ENCODE data around the gene MFAP5.
"Not testable (repeated sequence)": the region's sequence is repeated elsewhere in the genome, so short reads cannot be mapped to it uniquely, and the experiment has no call there.

MFAP5 gene

DNA sequence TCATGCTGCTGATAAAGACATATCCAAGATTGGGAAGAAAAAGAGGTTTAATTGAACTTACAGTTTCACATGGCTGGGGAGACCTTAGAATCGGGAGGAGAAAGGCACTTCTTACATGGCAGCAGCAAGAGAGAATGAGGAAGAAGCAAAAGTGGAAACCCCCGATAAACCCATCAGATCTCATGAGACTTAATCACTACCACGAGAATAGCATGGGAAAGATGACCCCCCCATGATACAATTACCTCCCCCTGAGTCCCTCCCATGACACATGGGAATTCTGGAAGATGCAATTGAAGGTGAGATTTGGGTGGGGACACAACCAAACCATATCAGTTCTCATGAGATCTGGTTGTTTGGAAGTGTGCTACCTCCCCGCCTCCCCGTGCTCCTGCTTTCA, 9.8 kb upstream of the MFAP5 start:
- no peak for DNase-seq

- DNase-seq = peak; percentile 3 to 17
These were observed 5.8 kb upstream of the MFAP5 start for GRCh38 chr12:8668441-8668840.

- no peak for DNase-seq
These were observed 4.6 kb upstream of the MFAP5 start for GRCh38 chr12:8667270-8667669.

DNA sequence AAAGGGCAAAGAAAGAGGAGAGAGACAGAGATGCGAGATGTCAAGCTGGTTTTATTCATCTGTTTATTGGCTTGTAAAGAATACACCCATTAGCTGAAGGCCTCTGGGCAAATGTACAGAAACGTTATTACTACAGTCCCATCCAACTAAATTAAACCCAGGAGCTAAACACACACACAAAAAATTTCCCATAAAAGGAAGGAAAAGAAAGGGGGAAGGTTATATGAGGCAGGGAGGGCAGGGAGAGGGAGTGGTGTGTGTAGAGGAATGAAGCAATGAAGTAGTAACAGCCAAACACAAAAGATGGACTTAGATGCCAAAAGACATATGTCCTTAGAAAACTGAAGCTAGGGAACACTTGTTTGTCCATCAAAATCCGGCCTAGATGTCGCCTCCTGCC, 3.1 kb upstream of the MFAP5 start:
- no peak for DNase-seq

DNA sequence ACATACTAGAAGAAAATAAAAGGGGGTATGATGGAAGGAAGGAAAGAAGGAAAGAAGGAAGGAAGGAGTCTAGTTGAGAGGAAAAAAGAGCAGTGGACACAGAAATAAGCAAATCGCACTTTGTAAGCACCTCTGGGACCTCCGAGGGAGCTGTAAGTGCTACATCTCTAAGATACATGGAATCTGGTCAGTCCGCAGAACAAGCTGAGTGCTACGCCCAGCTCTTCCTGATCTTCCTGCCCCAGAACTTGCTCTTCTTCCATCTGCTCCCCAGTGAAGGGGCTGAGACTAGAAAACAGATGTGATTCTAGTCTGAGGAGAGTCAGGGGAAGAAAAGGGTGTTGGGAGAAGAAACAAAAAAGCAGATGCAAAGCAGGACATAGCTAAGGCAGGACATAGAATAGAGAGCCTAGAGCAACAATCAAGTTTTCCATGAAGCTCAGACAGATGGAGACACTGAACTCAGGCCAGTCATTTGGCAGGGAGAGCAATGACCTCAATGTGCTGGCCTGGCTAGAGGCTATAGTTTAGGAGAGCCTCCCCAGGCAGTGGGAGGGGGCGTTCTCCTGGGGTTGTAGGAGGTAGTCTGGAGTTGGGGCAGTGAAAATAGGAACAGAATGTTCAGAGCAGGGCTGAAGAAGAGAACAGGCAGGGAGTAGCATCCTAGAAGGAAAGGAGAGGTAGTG, 1.7 kb upstream of the MFAP5 start:
- peak in 1 of 2 donors; percentile 3 for DNase-seq

- no peak for DNase-seq
These were observed 875 bp downstream of the MFAP5 start for GRCh38 chr12:8661751-8662150.

DNA sequence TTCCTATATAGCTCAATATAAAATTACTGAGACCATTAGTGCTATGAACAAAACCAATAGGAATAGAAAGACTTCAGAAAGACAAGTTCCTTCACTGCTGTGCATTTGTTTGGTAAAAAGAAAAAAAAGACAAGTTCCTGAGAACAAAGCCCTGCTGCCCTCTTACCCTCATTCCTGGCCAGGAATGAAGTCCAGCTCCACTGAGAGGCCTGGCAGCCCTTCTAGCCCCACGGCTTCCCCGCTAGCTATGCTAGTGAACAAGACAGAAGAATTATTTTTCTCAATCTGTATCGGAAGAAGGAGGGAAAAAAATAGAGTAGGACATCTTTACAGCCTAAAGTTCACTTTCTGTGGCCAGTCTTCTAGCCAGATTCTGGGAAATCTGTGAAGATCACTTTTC, 1.6 kb downstream of the MFAP5 start:
- DNase-seq = peak; percentile 1 to 16

GRCh38 chr12:8658346-8658745, 4.3 kb downstream of the MFAP5 start:
- DNase-seq = no peak

GRCh38 chr12:8655421-8655820, 7.2 kb downstream of the MFAP5 start:
- no peak for DNase-seq

GRCh38 chr12:8648576-8649205, 13.9 kb downstream of the MFAP5 start:
- DNase-seq = no peak

DNA sequence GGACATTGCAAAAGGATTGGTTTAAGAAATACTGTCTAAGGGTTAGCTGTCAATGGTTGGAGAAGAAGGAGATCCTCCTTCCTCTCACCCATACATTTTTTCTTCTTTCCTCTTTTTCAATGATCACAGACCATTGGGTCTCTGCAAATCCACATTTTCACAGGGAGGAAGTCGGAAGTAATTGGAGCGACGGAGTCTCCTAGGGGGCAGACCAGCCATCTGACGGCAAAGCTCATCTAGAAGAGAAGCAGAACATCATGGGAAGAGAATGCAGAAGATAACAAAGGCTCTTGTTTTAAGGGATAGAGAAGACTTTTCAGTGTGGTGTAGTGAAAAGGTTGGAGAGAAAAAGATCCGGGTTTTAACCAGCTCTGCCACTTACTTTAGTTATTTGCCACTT, 14.7 kb downstream of the MFAP5 start:
- DNase-seq = no peak

DNA sequence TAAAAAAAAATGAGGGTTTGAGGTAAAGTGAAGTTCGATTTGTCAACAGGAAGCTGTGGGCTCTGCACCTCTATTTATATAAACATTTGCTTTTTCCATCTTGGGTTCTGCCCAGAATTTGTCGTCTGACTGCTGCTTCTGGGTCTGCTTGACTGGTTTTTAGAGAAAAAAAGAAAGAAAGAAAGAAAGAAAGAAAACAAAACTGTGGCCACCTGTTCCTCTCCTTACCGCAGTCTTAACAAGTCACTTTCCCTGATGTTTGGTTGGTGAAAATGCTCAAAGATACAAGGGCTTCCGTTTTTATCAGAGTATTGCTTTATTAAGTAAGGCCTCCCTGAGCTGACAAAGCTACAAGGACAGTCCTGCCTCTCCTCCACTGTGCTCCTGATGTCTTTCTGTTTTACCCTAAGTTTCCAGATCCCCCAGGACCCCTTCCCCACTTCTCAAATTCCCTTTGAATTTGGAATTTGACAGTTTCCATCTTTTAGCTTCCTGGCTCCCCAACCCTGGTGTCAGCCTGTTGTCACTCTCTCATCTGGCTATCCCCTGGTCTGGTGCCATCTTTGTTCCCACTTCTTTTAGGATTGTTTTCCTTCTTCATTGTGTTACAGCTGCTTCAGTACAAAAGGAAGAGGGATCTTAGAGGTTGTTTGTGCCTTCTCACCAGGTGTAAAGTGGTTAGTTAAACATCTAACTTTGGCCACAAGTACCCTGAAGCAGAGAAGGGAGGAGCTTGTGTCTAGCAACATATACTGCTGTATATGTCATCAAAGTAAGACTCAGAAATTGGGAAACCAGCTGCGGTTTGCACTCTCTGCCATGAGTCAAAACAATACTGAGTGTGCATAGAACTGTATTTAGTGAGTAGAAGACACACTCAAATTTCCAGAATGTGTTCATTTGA, 18.0 kb downstream of the MFAP5 start:
- DNase-seq = no peak

DNA sequence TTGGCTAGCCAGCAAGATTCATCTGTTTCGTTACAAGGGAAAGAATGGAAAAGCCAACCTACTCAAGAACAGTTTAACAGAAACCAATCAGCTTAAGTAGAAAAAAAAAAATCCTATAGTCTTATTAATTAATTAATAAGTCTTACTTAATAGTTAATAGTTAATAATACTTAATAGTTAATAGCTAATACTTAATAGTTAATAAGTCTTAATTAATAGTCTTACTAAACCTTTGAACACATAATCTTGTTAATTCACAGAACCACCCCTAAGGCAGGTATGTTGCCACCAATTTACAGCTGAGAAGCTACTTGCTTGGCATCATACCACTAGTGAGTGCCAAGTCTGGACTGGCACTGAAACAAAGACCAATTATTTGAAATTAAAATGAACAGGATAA, 19.9 kb downstream of the MFAP5 start:
- no peak for DNase-seq

- DNase-seq = no peak
These were observed 22.7 kb downstream of the MFAP5 start for GRCh38 chr12:8639936-8640335.

DNA sequence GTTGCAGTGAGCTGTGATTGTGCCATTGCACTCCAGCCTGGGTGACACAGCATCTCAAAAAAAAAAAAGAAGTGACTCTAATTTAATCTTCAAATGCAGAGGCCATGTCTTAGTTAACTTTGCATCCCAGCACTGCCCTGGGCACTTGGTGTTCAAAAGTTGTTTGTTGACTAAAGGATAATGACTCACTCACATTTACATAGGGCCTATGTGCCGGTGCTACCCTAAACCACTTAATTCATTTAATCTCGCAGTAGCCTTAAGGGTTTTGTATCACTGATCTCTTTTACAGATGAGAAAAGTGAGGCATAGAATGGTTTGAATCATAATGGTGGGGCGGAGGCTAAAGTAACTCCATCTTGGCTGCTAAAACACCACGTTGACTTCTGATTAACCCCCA, 23.7 kb downstream of the MFAP5 start:
- no peak for DNase-seq

GRCh38 chr12:8637666-8638065, 25.0 kb downstream of the MFAP5 start:
- DNase-seq = no peak

DNA sequence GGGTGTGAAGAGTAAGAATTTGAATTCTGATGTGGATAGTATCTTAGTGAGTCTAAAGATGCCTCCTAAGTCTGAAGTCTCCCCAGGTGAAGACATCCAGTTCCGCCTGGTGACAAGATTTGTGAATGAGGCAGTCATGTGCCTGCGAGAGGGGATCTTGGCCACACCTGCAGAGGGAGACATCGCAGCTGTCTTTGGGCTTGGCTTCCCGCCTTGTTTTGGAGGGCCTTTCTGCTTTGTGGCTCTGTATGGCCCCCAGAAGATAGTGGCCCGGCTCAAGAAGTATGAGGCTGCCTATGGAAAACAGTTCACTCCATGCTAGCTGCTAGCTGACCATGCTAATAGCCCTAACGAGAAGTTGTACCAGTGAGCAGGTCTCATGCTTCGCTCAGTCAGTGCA, 25.4 kb downstream of the MFAP5 start:
- DNase-seq = no peak

GRCh38 chr12:8636581-8636980, 26.0 kb downstream of the MFAP5 start:
- DNase-seq = no peak

DNA sequence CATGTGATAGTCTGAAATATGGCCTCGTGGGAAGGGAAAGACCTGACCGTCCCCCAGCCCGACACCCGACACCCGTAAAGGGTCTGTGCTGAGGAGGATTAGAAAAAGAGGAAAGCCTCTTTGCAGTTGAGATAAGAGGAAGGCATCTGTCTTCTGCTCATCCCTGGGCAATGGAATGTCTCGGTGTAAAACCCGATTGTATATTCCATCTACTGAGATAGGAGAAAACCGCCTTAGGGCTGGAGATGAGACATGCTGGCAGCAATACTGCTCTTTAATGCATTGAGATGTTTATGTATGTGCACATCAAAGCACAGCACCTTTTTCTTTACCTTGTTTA, 26.6 kb downstream of the MFAP5 start:
- not testable (repeated sequence) for DNase-seq

DNA sequence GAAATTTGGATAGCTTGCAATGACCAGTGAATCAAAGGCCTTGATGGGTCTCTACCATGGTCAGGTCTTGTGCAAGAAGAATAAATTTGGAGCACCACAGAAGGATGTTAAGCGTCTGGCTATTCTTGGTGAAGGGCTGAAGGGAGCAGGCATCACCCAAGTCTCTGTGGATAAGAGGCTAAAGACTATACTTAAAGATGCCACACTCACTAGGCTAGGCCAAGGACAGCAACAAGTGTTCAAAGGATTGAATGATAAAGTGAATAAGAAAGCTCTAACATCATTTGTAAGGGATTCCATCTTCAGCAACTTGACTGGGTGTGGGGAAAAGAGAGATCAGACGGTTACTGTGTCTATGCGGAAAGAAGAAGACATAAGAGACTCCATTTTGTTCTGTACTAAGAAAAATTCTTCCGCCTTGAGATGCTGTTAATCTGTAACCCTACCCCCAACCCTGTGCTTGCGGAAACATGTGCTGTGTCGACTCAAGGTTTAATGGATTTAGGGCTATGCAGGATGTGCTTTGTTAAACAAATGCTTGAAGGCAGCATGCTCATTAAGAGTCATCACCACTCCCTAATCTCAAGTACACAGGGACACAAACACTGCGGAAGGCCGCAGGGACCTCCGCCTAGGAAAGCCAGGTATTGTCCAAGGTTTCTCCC, 27.2 kb downstream of the MFAP5 start:
- not testable (repeated sequence) for DNase-seq

- DNase-seq = no peak
These were observed 32.5 kb downstream of the MFAP5 start for GRCh38 chr12:8630131-8630530.

DNA sequence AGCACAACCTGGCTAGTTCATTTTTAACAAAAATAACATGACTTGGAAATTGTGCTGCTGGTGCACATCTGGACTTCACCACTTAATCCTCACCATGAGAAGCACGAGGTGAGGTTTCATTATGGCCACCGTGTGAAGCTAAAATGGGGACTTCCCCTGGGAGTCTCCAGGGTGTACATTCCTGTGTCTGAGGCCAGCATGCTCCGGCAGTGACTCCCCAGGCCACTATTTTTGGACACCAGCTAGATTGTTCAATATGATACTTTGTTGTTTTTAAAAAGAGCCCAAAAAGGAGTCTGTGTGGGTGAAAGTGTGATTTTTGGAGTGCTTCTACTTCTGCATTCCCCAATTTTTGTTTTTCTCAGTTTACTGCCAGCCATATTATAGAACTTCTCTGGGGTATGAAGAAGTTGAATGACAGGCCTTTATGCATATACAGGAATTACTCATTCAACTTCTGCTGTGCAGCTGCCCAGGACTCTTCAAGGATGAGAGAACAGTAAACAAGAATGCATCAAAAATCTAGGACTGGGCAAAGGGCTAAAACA, 33.1 kb downstream of the MFAP5 start:
- DNase-seq = no peak

DNA sequence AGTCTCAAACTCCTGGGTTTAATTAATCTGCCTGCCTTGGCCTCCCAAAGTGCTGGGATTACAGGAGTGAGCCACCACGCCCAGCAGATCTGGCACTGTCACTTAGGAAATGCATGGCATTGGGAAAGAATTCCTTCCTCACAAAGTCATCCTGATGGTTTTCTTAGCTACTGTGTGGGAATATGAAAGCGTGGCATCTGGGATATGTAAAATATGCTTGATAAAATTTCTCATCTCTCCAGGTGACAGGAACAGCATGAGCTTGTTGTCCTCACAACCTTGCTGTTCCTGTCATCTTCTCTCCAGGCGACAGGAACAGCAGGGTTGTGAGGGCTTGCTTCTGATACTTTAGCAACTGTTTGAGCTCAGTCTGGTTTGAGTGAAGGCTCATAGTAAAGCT, 33.9 kb downstream of the MFAP5 start:
- no peak for DNase-seq
